ENCODE measurements around the gene PRDM16. TPM values are rescaled to one million over a fixed set of nuclear protein-coding genes. Genes with fewer than 3 reads are reported as not detected.

PRDM16 gene
- total RNA-seq, 2 experiments from 2014 or later: not detected

GRCh38 chr1:3469849-3470649, 401.0 kb downstream of the PRDM16 start:
- intact Hi-C loops (cut with micrococcal nuclease; ENCODE audit: unreplicated experiment): no loop called here
- Histone ChIP-seq H3K4me2 (ENCODE audit: low read length) (no peak overlapping the region), H3K79me2 (ENCODE audit: insufficient read depth, low read depth, low read length) (no peaks in the 10 kb centered on the region), H3K36me3 (ENCODE audit: insufficient read depth, low read length) (no peaks in the 10 kb centered on the region), H2AFZ (ENCODE audit: low read length) (no peak overlapping the region), H3K9me2 (ENCODE audit: insufficient read depth, low read length) (no peaks in the 10 kb centered on the region), H3K9me3 (ENCODE audit: low read length) (no peaks in the 10 kb centered on the region), H3K4me1 (ENCODE audit: insufficient read depth, low read length, poor library complexity, severe bottlenecking) (no peaks in the 10 kb centered on the region), H3K27ac (ENCODE audit: low read depth, low read length, poor library complexity, severe bottlenecking) (no peak overlapping the region), H3K4me3 (ENCODE audit: low read depth, low read length, poor library complexity, severe bottlenecking) (no peak overlapping the region), H4K20me1 (ENCODE audit: insufficient read depth, low read length) (no peaks in the 10 kb centered on the region)
- no TSS peak for BruUV-seq (replicated peaks)
- DNase-seq (ENCODE audit: low spot score): no peak
- CTCF ChIA-PET (ENCODE audit: unreplicated experiment): interaction anchor here (0.6 kb wide), 1 partner anchor 294 kb away, joined by 3 read pairs; no protein-coding TSS in a partner anchor
- TF ChIP-seq, protein P1, sequence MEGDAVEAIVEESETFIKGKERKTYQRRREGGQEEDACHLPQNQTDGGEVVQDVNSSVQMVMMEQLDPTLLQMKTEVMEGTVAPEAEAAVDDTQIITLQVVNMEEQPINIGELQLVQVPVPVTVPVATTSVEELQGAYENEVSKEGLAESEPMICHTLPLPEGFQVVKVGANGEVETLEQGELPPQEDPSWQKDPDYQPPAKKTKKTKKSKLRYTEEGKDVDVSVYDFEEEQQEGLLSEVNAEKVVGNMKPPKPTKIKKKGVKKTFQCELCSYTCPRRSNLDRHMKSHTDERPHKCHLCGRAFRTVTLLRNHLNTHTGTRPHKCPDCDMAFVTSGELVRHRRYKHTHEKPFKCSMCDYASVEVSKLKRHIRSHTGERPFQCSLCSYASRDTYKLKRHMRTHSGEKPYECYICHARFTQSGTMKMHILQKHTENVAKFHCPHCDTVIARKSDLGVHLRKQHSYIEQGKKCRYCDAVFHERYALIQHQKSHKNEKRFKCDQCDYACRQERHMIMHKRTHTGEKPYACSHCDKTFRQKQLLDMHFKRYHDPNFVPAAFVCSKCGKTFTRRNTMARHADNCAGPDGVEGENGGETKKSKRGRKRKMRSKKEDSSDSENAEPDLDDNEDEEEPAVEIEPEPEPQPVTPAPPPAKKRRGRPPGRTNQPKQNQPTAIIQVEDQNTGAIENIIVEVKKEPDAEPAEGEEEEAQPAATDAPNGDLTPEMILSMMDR (conservative IDR thresholded peaks at IDR 0.05; ENCODE audit: low read length): no peak
- no peak for TF ChIP-seq EZH2phosphoT487 (IDR thresholded peaks at IDR 0.05; ENCODE audit: borderline replicate concordance, low read depth, low read length)
- POLR2A ChIA-PET: interaction anchor here (0.6 kb wide), 1 partner anchor 17 kb away, joined by 3 read pairs; no protein-coding TSS in a partner anchor

DNA sequence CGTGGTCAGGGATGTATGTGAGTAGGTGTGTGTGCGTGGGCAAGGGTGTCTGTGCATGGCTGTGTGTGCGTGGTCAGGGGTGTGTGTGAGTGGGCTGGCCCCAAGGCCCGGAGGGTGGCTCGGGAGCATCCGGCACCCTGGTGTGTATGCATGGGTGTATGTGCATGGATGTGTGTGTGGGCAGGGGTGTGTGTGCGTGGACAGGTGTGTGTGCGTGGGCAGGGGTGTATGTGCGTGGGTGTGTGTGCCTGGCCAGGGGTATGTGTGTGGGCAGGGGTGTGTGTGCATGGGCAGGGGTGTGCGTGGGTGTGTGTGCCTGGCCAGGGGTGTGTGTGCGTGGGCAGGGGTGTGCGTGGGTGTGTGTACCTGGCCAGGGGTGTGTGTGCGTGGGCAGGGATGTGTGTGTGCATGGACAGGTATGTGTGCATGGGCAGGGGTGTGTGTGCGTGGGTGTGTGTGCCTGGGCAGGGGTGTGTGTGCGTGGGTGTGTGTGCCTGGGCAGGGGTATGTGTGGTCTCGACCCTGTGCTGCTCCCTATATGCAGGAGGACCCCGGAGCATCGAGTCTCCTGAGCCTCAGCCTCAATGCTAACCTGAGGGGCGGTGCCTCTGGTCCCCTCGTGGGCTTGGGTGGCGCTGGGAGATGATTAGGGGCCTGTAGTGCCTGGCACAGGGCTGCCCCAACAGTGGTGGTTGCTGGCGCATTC, 401.8 kb downstream of the PRDM16 start:
- TF ChIP-seq, protein P1 (conservative IDR thresholded peaks at IDR 0.05; ENCODE audit: low read length): no peak
- TF ChIP-seq EZH2phosphoT487 (IDR thresholded peaks at IDR 0.05; ENCODE audit: borderline replicate concordance, low read depth, low read length): no peak
- H3K4me2 ChIP-seq (ENCODE audit: low read length): no peak overlapping the region
- no peak overlapping the region for H3K4me3 ChIP-seq (ENCODE audit: low read depth, low read length, poor library complexity, severe bottlenecking)
- H3K36me3 ChIP-seq (ENCODE audit: insufficient read depth, low read length): no peaks in the 10 kb centered on the region
- H2AFZ ChIP-seq (ENCODE audit: low read length): no peak overlapping the region
- no peak overlapping the region for H3K27ac ChIP-seq (ENCODE audit: low read depth, low read length, poor library complexity, severe bottlenecking)
- no peaks in the 10 kb centered on the region for H3K9me2 ChIP-seq (ENCODE audit: insufficient read depth, low read length)
- ChIA-PET POLR2A (no interaction called here), CTCF (ENCODE audit: unreplicated experiment) (interaction anchor here (0.7 kb wide), 1 partner anchor 17 kb away, joined by 6 read pairs; no protein-coding TSS in a partner anchor)
- H4K20me1 ChIP-seq (ENCODE audit: insufficient read depth, low read length): no peaks in the 10 kb centered on the region
- no peaks in the 10 kb centered on the region for H3K4me1 ChIP-seq (ENCODE audit: insufficient read depth, low read length, poor library complexity, severe bottlenecking)
- no peak for DNase-seq (ENCODE audit: low spot score)
- no peaks in the 10 kb centered on the region for H3K9me3 ChIP-seq (ENCODE audit: low read length)
- intact Hi-C loops (cut with micrococcal nuclease; ENCODE audit: unreplicated experiment): no loop called here
- H3K79me2 ChIP-seq (ENCODE audit: insufficient read depth, low read depth, low read length): no peaks in the 10 kb centered on the region
- no TSS peak for BruUV-seq (replicated peaks)
